ENCODE measurements around the gene CLASP1.
"Not testable (repeated sequence)": the region's sequence is repeated elsewhere in the genome, so short reads cannot be mapped to it uniquely, and the experiment has no call there.

Gene CLASP1

GRCh38 chr2:121304941-121305340 is 344.3 kb downstream of the CLASP1 start:
- TF ChIP-seq, protein P1, sequence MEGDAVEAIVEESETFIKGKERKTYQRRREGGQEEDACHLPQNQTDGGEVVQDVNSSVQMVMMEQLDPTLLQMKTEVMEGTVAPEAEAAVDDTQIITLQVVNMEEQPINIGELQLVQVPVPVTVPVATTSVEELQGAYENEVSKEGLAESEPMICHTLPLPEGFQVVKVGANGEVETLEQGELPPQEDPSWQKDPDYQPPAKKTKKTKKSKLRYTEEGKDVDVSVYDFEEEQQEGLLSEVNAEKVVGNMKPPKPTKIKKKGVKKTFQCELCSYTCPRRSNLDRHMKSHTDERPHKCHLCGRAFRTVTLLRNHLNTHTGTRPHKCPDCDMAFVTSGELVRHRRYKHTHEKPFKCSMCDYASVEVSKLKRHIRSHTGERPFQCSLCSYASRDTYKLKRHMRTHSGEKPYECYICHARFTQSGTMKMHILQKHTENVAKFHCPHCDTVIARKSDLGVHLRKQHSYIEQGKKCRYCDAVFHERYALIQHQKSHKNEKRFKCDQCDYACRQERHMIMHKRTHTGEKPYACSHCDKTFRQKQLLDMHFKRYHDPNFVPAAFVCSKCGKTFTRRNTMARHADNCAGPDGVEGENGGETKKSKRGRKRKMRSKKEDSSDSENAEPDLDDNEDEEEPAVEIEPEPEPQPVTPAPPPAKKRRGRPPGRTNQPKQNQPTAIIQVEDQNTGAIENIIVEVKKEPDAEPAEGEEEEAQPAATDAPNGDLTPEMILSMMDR (IDR thresholded peaks at IDR 0.05; ENCODE audit: borderline replicate concordance, insufficient read depth, low read depth, low read length), result no peak
- no peak overlapping the region for H3K4me3 ChIP-seq (ENCODE audit: low read depth, low read length)

GRCh38 chr2:121303531-121304263 is 345.6 kb downstream of the CLASP1 start:
- TF ChIP-seq, protein P1 (IDR thresholded peaks at IDR 0.05; ENCODE audit: borderline replicate concordance, insufficient read depth, low read depth, low read length), result no peak
- no peak overlapping the region for H3K4me3 ChIP-seq (ENCODE audit: low read depth, low read length)

DNA sequence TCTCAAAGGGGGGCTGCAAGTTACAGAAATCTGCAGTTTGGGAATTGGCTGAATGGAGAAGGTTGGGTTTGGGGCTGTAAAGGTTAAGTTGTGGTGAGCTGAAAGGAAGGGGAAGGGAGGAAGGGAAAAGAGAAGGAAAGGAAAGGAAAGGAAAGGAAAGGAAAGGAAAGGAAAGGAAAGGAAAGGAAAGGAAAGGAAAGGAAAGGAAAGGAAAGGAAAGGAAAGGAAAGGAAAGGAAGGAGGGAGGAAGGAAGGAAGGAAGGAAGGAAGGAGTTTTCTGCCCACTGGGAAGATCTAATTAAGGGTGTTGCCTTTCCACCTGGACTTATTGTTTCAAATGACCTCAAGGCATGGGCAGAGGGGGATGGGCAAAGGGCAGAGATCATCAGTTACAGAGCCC is 348.1 kb downstream of the CLASP1 start:
- not testable (repeated sequence) for H3K4me3 ChIP-seq (ENCODE audit: low read depth, low read length)

- TF ChIP-seq, protein P1 (IDR thresholded peaks at IDR 0.05; ENCODE audit: borderline replicate concordance, insufficient read depth, low read depth, low read length), result no peak
- no peak overlapping the region for H3K4me3 ChIP-seq (ENCODE audit: low read depth, low read length)
These were observed 350.8 kb downstream of the CLASP1 start for GRCh38 chr2:121298476-121298875.

DNA sequence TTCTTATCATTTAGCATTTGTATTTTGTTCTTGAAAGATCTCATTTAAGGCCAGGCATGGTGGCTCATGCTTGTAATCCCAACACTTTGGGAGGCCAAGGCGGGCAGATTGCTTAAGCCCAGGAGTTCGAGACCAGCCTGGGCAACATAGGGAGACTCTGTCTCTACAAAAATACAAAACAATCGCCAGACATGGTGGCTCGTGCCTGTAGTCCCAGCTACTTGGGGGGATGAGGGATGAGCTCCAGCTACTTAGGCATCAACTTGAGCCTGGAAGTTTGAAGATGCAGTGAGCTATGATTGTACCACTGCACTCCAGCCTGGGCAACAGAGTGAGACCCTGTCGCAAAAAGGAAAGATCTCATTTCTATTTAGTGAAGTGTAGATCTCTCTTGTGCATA is 351.4 kb downstream of the CLASP1 start:
- H3K4me3 ChIP-seq (ENCODE audit: low read depth, low read length), result not testable (repeated sequence)

DNA sequence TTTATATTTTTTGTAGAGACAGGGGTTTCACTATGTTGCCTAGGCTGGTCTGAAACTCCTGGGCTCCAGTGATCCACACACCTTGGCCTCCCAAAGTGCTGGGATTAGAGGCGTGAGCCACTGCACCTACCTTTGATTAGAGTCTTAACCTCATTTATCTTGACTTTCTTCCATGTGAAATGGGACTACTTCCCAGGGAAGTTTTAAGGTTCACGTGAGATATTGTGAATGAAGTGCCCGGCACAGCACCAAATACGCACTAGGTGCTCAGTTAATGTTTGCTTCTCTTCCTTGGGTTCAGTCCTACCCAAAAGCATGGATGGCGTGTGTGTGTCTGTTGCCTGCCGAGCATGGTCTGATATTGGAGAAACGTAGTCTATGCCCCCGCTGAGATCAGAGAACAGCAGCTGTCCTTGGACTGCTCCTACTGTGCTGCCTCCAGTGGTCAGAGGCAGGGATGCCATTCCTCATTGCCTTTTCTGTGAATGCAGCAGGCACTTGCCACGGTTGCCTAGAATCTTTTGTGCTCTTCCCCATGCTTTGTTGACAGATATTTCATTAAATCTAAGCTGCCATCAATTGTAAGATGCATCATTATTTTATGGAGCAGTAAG is 351.9 kb downstream of the CLASP1 start:
- TF ChIP-seq, protein P1 (IDR thresholded peaks at IDR 0.05; ENCODE audit: borderline replicate concordance, insufficient read depth, low read depth, low read length), result peak; percentile 70
- no peak overlapping the region for H3K4me3 ChIP-seq (ENCODE audit: low read depth, low read length)

DNA sequence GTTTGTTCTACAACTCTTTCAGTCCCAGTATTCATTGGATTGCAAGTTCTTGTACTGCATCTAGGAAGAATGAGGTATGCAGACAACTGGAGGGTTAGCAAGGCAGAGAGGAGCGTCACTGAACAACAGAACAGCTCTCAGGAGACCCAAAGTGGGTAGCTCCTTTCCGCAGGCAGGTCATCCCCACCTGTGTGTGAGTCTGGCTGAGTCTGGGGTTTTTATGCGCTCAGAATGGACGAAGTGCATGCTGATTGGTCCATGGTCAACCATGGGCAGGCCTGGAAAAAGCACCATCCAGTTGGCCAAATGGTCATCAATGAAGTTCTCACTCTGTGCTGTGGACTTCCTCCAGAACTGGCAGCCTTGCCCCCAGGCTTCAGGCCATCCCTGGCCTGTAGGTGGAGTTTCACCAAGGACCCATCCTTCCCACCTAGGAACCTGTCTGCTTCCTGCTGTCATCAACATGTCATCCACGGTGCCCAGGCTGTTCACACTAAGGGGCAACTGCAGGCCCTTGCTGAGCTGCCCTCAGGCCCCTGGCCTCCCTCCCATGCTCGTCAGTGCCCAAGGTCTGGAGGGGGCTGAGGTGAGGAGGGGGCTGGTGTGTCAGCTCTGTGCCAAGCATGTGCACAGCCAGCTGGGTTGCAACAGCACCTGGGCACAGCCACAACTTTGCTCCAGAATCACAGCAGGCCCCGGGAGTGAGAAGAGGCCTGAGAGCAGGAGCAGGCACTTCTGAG is 353.2 kb downstream of the CLASP1 start:
- TF ChIP-seq, protein P1 (IDR thresholded peaks at IDR 0.05; ENCODE audit: borderline replicate concordance, insufficient read depth, low read depth, low read length), result no peak
- H3K4me3 ChIP-seq (ENCODE audit: low read depth, low read length), result no peak overlapping the region
